Liver (tissue), 9 donors: Measurements from ENCODE around the gene EIF4ENIF1. TPM values are rescaled to one million over a fixed set of nuclear protein-coding genes. Genes with fewer than 3 reads are reported as not detected.

Experiments
- DNase-seq: peaks from one replicate; pipeline ENCODE4 v3.0.0-alpha.2; 2017; ENCODE audit warnings: low spot score
- H3K27ac ChIP-seq, 2 donors: one replicate each; pipeline ENCODE4 v1.7.0; 2013; ENCODE audit warnings: inconsistent platforms in 2 of 2, low read length in 2 of 2, control low read depth in 1 of 2, low read depth in 1 of 2, mild to moderate bottlenecking in 1 of 2
- H3K27me3 ChIP-seq, 4 donors: one replicate each; pipeline versions ENCODE4 v1.6.1 to v1.7.0; 2013; ENCODE audit warnings: low read length in 3 of 4, inconsistent platforms in 1 of 4, mild to moderate bottlenecking in 1 of 4, moderate library complexity in 1 of 4; ENCODE audit not compliant: control insufficient read depth in 4 of 4, insufficient read depth in 4 of 4
- H3K36me3 ChIP-seq, 4 donors: one replicate each; pipeline versions ENCODE4 v1.6.1 to v1.7.0; 2013; ENCODE audit warnings: low read length in 3 of 4, mild to moderate bottlenecking in 3 of 4, low read depth in 1 of 4, moderate library complexity in 1 of 4; ENCODE audit not compliant: control insufficient read depth in 4 of 4, insufficient read depth in 3 of 4
- H3K4me1 ChIP-seq, 4 donors: one replicate each; pipeline versions ENCODE4 v1.6.1 to v1.7.0; 2013; ENCODE audit warnings: low read length in 3 of 4, mild to moderate bottlenecking in 3 of 4, moderate library complexity in 1 of 4; ENCODE audit not compliant: control insufficient read depth in 4 of 4, insufficient read depth in 4 of 4
- H3K4me3 ChIP-seq, 3 donors: one replicate each; pipeline versions ENCODE4 v1.6.1 to v1.7.0; 2013; ENCODE audit warnings: low read length in 3 of 3, control low read depth in 1 of 3, low read depth in 1 of 3, mild to moderate bottlenecking in 1 of 3
- H3K9ac ChIP-seq, 2 donors: one replicate each; pipeline ENCODE4 v1.7.0; 2013; ENCODE audit warnings: low read length in 2 of 2, mild to moderate bottlenecking in 2 of 2, moderate library complexity in 2 of 2, control low read depth in 1 of 2, low read depth in 1 of 2
- H3K9me3 ChIP-seq, 4 donors: one replicate each; pipeline versions ENCODE4 v1.6.1 to v1.7.0; 2013; ENCODE audit warnings: low read length in 3 of 4; ENCODE audit not compliant: control insufficient read depth in 4 of 4
- ATF3 ChIP-seq: IDR thresholded peaks from 2 replicates; pipeline ENCODE4 v1.6.1; 2016; ENCODE audit warnings: antibody characterized with exemption
- CTCF ChIP-seq: fragments of 150-350 bp; IDR thresholded peaks from 2 replicates; pipeline ENCODE4 v1.5.1; 2017; ENCODE audit warnings: improper control_type of control experiment, low read depth, low read length; ENCODE audit not compliant: missing input control
- EGR1 ChIP-seq, 2 donors: IDR thresholded peaks; 2 replicates each; pipeline ENCODE4 v1.6.1; 2016 to 2018; ENCODE audit warnings: antibody characterized with exemption in 2 of 2, low read depth in 2 of 2
- FOXA1 ChIP-seq: IDR thresholded peaks from 2 replicates; pipeline ENCODE4 v1.6.1; 2016; ENCODE audit warnings: antibody characterized with exemption
- FOXA2 ChIP-seq: IDR thresholded peaks from 2 replicates; pipeline ENCODE4 v1.6.1; 2016; ENCODE audit warnings: antibody characterized with exemption
- GABPA ChIP-seq, 2 donors: IDR thresholded peaks in 1 of 2; conservative IDR thresholded peaks in 1 of 2; 2 replicates each; pipeline ENCODE4 v1.6.1; 2016; ENCODE audit warnings: antibody characterized with exemption in 2 of 2, mild to moderate bottlenecking in 1 of 2, moderate library complexity in 1 of 2
- HNF4A ChIP-seq, 2 donors: conservative IDR thresholded peaks; 2 replicates each; pipeline ENCODE4 v1.6.1; 2016; ENCODE audit warnings: antibody characterized with exemption in 2 of 2, mild to moderate bottlenecking in 2 of 2
- HNF4G ChIP-seq: IDR thresholded peaks from 2 replicates; pipeline ENCODE4 v1.6.1; 2016; ENCODE audit warnings: antibody characterized with exemption
- JUND ChIP-seq, 2 donors: IDR thresholded peaks; 2 replicates each; pipeline ENCODE4 v1.6.1; 2016; ENCODE audit warnings: antibody characterized with exemption in 2 of 2
- MAX ChIP-seq: IDR thresholded peaks from 2 replicates; pipeline ENCODE4 v1.6.1; 2016; ENCODE audit warnings: antibody characterized with exemption
- NR2F2 ChIP-seq: IDR thresholded peaks from 2 replicates; pipeline ENCODE4 v1.6.1; 2016; ENCODE audit warnings: antibody characterized with exemption
- RAD21 ChIP-seq, 2 donors: IDR thresholded peaks; 2 replicates each; pipeline ENCODE4 v1.6.1; 2016; ENCODE audit warnings: antibody characterized with exemption in 2 of 2, mild to moderate bottlenecking in 2 of 2
- REST ChIP-seq: IDR thresholded peaks from 2 replicates; pipeline ENCODE4 v1.6.1; 2016; ENCODE audit warnings: antibody characterized with exemption, mild to moderate bottlenecking
- RXRA ChIP-seq, 2 donors: IDR thresholded peaks; 2 replicates each; pipeline ENCODE4 v1.6.1; 2017 to 2018; ENCODE audit warnings: antibody characterized with exemption in 2 of 2, mild to moderate bottlenecking in 1 of 2
- SP1 ChIP-seq: IDR thresholded peaks from 2 replicates; pipeline ENCODE4 v1.6.1; 2018; ENCODE audit warnings: antibody characterized with exemption, mild to moderate bottlenecking
- TAF1 ChIP-seq: conservative IDR thresholded peaks from 2 replicates; pipeline ENCODE4 v1.6.1; 2016; ENCODE audit warnings: antibody characterized with exemption, mild to moderate bottlenecking
- YY1 ChIP-seq: IDR thresholded peaks from 2 replicates; pipeline ENCODE4 v1.6.1; 2016; ENCODE audit warnings: antibody characterized with exemption, mild to moderate bottlenecking
- ZBTB33 ChIP-seq: IDR thresholded peaks from 2 replicates; pipeline ENCODE4 v1.6.1; 2016; ENCODE audit warnings: antibody characterized with exemption
- WGBS: extraction: QIAGEN DNeasy Blood & Tissue Kit; methylation state at CpG from one replicate; pipeline ENCODE4 v1.1.7; 2013; 5-methylcytosine and 5-hydroxymethylcytosine counted together
- polyA plus RNA-seq, 2 donors: library from polyadenylated mRNA; stranded (reverse) in 1 of 2; unstranded in 1 of 2; fragments of 200-250 nt in 1 of 2; fragments of >200 nt in 1 of 2; fragmentation: Nextera tagmentation in 1 of 2; extraction: Ambion mirVana in 1 of 2; gene quantifications; one replicate each; pipeline versions ENCODE4 v1.2.1 to v1.2.3, GENCODE V29; 2013 to 2015
- total RNA-seq, 2 donors: library from RNA; depleted of rRNA; stranded (reverse); fragments of >200 nt; gene quantifications; one replicate each; pipeline ENCODE4 v1.2.3, GENCODE V29; 2014
- donor health status: healthy.
- donor health status: healthy.
- donor health status: healthy.
- donor health status: healthy.
- donor health status: healthy.

Gene EIF4ENIF1
- total and polyA plus RNA-seq, 4 donors: 4.6 to 7.1 (median 6.0) TPM

GRCh38 chr22:31451709-31452571, 37.7 kb downstream of the EIF4ENIF1 start:
- Histone ChIP-seq H3K27me3 (no peaks in the 10 kb centered on the region), H3K36me3 (peaks cover 5 to 30% (median 21%) of the 10 kb centered on the region in 4 donors), H3K4me3 (no peak overlapping the region), H3K9me3 (no peaks in the 10 kb centered on the region), H3K27ac (no peak overlapping the region), H3K4me1 (peaks cover 0 to 6% (median 2%) of the 10 kb centered on the region in 4 donors), H3K9ac (no peak overlapping the region)
- no peak for TF ChIP-seq JUND (IDR thresholded peaks at IDR 0.05)
- no peak for TF ChIP-seq MAX
- TF ChIP-seq YY1: no peak
- TF ChIP-seq HNF4A (conservative IDR thresholded peaks at IDR 0.05): peak in 1 of 2 donors; percentile 46
- no peak for TF ChIP-seq RXRA (IDR thresholded peaks at IDR 0.05)
- TF ChIP-seq EGR1 (IDR thresholded peaks at IDR 0.05; ENCODE audit: low read depth in 2 of 2): no peak
- no peak for TF ChIP-seq FOXA2
- TF ChIP-seq ZBTB33: no peak
- TF ChIP-seq HNF4G: peak; percentile 9
- TF ChIP-seq FOXA1: no peak
- peak; percentile 44 to 67 for TF ChIP-seq RAD21 (IDR thresholded peaks at IDR 0.05)
- TF ChIP-seq ATF3: no peak
- TF ChIP-seq NR2F2: no peak
- TF ChIP-seq SP1: no peak
- peak; percentile 15 for TF ChIP-seq CTCF
- no peak for TF ChIP-seq TAF1
- no peak for TF ChIP-seq REST
- TF ChIP-seq GABPA (IDR thresholded peaks at IDR 0.05 in 1 of 2, conservative IDR thresholded peaks at IDR 0.05 in 1 of 2): no peak
- DNase-seq: no peak
- 87% methylated on average over 5 of the region's 5 CpGs for WGBS
